Activated CD4-positive, alpha-beta T cell treated with anti-CD3 and anti-CD28 coated beads for 24 hours (primary cell): ENCODE data around the gene SPTBN5.

ENCODE experiments used
- DNase-seq, 2 donors: peaks; one replicate each; pipeline ENCODE4 v3.0.0-alpha.2; 2020; ENCODE audit warnings: low read depth in 2 of 2

The SPTBN5 gene

DNA sequence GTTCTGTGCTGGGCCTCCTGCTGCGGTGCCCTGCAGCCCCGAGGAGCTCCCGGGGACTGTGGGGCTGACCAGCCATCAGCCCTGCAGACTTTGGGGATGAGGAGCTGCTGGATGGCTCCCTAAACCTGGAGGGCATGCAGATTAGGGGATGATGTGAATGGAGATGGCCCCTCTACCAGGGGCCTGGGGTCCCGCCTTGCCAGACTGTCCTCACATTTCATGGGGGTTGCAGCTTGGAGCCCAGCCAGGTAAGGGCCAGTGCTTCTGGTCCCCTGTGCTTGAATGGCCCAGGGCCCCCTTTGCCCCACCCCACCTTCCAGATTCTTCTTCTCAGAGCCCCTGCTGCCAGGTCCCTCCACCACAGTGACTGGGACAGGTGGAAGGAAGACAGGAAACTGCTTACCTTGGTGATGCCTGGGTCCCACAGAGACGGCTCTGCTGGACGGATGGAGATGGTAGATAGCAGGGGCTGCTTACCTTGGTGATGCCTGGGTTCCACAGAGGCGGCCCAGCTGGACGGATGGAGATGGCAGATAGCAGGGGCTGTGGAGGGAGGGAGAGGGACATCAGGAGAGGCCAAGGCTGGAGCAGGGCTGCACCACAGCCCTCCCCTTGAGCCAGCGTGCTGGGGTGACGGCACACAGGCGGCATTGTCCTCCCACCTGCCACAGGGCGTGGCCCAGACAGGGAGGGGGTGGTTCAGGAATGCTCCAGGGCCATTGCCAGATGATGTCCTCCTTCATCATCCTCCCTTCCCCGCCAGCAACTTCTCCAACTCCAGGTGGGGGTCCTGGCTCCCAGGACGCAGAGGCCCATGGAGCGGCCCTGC is at the start of gene SPTBN5:
Gene SPTBN5, minus strand, starts transcription at position 632 of the 829 bp plus-strand sequence. Its CDS starts 556 bp downstream, at position 76.
- no peak for DNase-seq

DNA sequence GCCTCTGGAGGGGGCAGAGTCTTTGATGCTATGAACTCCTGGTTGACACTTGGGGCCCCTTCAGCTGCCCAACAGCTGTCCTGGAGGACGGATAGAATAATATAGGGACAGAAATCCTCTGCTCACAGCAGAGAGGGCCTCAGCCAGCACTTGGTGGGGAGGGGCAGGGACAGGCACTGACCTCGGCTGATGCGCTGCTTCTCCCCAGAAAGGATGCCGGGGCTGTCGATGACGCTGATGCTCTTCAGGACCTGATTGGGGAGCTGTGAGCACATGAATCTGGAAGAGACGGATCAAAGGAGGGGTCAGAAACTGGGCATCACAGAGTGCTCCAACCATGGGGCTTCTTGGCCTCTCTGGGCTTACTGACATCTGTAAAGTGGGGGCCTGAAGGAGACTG is 49.0 kb upstream of the SPTBN5 start:
- DNase-seq: no peak

GRCh38 chr15:41941644-41942415 is 48.0 kb upstream of the SPTBN5 start:
- DNase-seq: no peak

- peak; percentile 28 to 32 for DNase-seq
Observed at GRCh38 chr15:41940441-41940857, 46.6 kb upstream of the SPTBN5 start.

GRCh38 chr15:41939986-41940385 is 46.1 kb upstream of the SPTBN5 start:
- no peak for DNase-seq

GRCh38 chr15:41937568-41937923 is 43.7 kb upstream of the SPTBN5 start:
- no peak for DNase-seq

- DNase-seq: peak; percentile 65 to 70
Observed at GRCh38 chr15:41936649-41937567, 43.1 kb upstream of the SPTBN5 start.

GRCh38 chr15:41936155-41936554 is 42.3 kb upstream of the SPTBN5 start:
- DNase-seq: no peak

DNA sequence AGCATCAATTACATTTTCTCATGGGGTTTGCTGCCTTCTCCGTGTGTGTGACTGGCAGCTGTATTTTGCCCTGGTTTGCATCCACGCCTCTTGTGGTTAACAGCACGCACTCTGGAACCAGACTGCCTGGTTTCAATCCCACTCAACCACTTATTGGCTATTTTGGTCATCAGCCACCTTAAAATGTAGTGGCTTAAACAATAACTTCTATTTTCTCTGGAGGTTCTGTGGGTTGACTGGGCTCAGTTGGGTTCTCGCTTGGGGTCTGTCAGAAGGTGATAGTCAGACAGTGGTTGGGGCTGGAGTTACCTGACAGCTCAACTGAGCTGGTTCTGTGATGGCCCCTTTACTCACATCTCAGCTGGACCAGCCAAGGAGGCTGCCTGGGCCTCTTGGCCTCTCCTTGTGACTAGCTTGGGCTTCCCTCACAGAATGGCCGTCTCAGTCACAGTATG is 41.7 kb upstream of the SPTBN5 start:
- DNase-seq: no peak

GRCh38 chr15:41934843-41935242 is 41.0 kb upstream of the SPTBN5 start:
- peak; percentile 50 to 55 for DNase-seq

GRCh38 chr15:41933771-41934170 is 39.9 kb upstream of the SPTBN5 start:
- DNase-seq: no peak

DNA sequence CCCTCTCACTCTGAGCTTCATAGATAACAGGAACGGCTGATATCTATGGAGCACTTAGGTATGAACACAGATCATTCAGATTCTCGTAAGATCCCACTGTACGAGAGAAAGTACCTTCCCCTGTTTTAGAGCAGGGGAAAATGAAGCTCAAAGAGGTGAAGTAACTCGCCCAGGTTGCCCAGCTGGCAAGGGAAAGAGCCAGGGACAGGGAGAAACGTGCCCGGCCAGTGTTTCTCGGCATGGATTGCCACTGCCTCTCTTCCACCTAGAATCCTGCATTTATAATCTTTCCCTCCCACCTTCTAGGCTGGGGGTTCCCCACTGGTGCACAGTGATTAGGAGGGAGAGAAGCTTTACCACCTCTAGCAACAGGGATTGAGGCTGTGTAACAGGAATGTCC is 39.5 kb upstream of the SPTBN5 start:
- no peak for DNase-seq

GRCh38 chr15:41932511-41933289 is 38.8 kb upstream of the SPTBN5 start:
- DNase-seq: no peak

GRCh38 chr15:41932101-41932500 is 38.2 kb upstream of the SPTBN5 start:
- no peak for DNase-seq

- DNase-seq: no peak
Observed at GRCh38 chr15:41930867-41931222, 37.0 kb upstream of the SPTBN5 start.

DNA sequence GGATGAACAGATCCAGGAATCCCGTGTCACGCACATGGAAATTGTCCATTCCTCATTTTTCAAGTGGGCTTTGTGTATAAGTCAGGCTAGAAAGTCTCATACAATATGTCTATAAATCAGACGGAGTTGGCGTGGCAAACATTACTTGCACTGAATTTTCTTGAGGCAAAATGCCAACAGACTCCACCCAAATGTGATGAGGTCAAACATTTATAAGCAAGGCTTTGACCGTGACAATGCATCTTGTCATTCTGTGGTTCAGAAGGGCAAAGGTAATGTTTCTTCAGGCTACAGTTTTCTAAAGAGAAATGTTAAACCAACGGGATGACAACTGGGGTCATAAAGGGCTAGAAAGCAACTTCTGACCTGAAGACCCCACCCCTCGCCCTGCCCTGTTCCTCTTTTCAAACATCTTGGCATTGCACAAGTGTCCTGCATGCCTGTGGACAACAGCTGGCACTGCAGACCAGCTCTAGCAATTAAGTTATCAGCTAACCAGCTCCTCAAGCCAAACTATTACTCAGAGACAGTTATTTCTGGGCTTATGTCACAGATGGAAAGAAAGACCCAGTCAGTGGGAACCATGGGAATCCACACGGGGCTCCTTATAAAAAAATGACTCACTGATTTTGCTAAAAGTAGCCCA is 36.5 kb upstream of the SPTBN5 start:
- DNase-seq: no peak

DNA sequence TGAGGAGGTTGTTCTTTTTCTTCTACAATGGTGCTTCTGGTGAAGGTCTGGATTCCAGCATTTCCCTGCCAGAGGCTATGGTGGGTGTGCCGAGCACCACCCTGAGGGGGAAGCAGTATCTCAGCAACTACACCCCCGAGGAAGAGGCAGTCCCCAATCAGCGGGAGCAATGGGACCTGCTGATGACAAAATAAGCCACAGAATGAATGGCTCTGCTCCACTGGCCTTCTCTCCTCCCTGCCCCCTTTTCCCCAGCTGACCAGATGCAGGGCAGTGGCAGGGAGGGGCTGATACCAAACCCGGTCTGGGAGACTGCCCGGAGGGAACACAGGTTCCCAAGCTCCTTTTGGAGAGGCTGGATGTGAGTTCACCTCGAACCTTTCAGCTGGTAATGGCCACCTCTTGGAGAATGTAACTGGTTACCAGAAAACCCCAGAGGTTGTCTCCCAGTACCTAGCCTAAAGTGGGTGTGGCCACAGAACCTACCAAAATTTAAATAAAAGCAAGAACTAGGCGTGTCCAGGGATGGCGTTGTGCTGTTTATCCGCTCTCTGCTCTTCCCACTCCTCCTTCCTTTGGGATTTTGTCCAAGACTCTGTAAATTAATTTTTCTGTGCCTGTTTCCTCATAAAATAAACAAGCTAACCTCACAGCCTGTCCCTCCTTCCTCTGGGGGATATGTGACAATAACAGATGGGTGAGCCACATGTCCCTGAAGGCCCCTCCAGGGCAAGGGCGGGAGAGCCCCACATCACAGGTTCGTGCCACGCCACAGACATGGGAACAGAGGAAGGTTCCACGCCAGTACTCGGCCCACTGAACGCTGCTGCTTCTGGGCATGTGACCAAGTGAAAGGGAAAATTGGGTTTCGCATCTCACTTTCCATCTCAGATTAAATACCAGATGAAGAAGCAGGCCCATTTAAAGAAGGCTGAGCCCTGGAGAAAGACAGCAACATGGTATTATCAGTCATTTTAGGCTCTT is 35.1 kb upstream of the SPTBN5 start:
- DNase-seq: no peak

GRCh38 chr15:41928100-41928499 is 34.2 kb upstream of the SPTBN5 start:
- no peak for DNase-seq

DNA sequence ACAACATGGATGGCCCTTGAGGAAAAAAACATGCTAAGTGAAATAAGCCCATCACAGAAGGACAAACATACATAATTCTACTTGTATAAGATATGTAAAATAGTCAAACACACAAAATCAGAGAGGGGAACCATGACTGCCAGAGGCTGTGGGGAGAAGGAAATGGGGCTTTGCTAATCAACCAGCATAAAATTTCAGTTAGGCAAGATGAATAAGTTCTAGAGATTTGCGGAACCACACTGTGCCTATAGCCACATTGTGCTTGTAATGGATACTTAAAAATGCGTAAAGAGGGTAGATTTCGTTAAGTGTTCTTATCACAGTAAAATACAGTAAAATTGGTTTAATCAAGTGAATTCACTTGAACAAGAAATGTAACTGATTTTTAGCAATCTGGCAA is 33.7 kb upstream of the SPTBN5 start:
- DNase-seq: no peak
